SK-N-SH treated with all-trans-retinoic acid at 6 μM for 48 hours (cell line): ENCODE data around the gene ADAMTS17.

Source experiments
- ATAC-seq: fragments of 200-7000 bp; cut with Tn5 transposase; 3 replicates; pipeline ENCODE4 v1.9.1; 2020; ENCODE audit warnings: mild to moderate bottlenecking, moderate library complexity
- ARNTL ChIP-seq: fragments of 450-650 bp; formaldehyde crosslinking; IDR thresholded peaks from 2 replicates; pipeline ENCODE4 v1.5.0; 2020; ENCODE audit warnings: low read depth, mild to moderate bottlenecking, moderate library complexity, borderline replicate concordance
- BACH2 ChIP-seq: fragments of 250-450 bp; sonication (Bioruptor Pico); IDR thresholded peaks from 2 replicates; pipeline ENCODE4 v1.9.0; 2021; ENCODE audit warnings: mild to moderate bottlenecking, borderline replicate concordance
- CSDC2 ChIP-seq: fragments of 250-450 bp; sonication (Bioruptor Pico); IDR thresholded peaks from 2 replicates; pipeline ENCODE4 v1.5.0; 2020; ENCODE audit warnings: mild to moderate bottlenecking, moderate library complexity
- ESRRG ChIP-seq: fragments of 250-450 bp; sonication (Bioruptor Pico); IDR thresholded peaks from 2 replicates; pipeline ENCODE4 v1.6.1; 2021; ENCODE audit warnings: mild to moderate bottlenecking
- GLIS3 ChIP-seq: fragments of 250-450 bp; sonication (Bioruptor Pico); IDR thresholded peaks from 2 replicates; pipeline ENCODE4 v1.5.0; 2020; ENCODE audit warnings: mild to moderate bottlenecking, moderate library complexity
- ISL1 ChIP-seq: fragments of 250-450 bp; sonication (Bioruptor Pico); IDR thresholded peaks from 2 replicates; pipeline ENCODE4 v2.1.2; 2022; ENCODE audit warnings: mild to moderate bottlenecking, moderate library complexity
- RARB ChIP-seq: fragments of 250-450 bp; sonication (Bioruptor Pico); IDR thresholded peaks from 2 replicates; pipeline ENCODE4 v1.8.0; 2021; ENCODE audit warnings: mild to moderate bottlenecking, moderate library complexity
- SNAI2 ChIP-seq: fragments of 250-450 bp; sonication (Bioruptor Pico); IDR thresholded peaks from 2 replicates; pipeline ENCODE4 v1.5.0; 2020; ENCODE audit warnings: mild to moderate bottlenecking, moderate library complexity
- TCF4 ChIP-seq: fragments of 250-450 bp; sonication (Bioruptor Pico); IDR thresholded peaks from 2 replicates; pipeline ENCODE4 v1.8.0; 2021; ENCODE audit warnings: mild to moderate bottlenecking, moderate library complexity, borderline replicate concordance
- TOX ChIP-seq: fragments of 250-450 bp; sonication (Bioruptor Pico); IDR thresholded peaks from 2 replicates; pipeline ENCODE4 v1.8.0; 2021; ENCODE audit warnings: mild to moderate bottlenecking, moderate library complexity, borderline replicate concordance
- ZC3H10 ChIP-seq: fragments of 250-450 bp; sonication (Bioruptor Pico); IDR thresholded peaks from 2 replicates; pipeline ENCODE4 v1.5.1; 2021; ENCODE audit warnings: mild to moderate bottlenecking, moderate library complexity
- ZFP3 ChIP-seq: fragments of 250-450 bp; sonication (Bioruptor Pico); IDR thresholded peaks from 2 replicates; pipeline ENCODE4 v1.5.0; 2020; ENCODE audit warnings: mild to moderate bottlenecking, moderate library complexity
- ZFP30 ChIP-seq: fragments of 450-650 bp; formaldehyde crosslinking; IDR thresholded peaks from 2 replicates; pipeline ENCODE4 v1.5.0; 2022; ENCODE audit warnings: mild to moderate bottlenecking, moderate library complexity
- ZNF565 ChIP-seq: fragments of 450-650 bp; formaldehyde crosslinking; conservative IDR thresholded peaks from 2 replicates; pipeline ENCODE4 v1.5.0; 2020; ENCODE audit warnings: low read depth, mild to moderate bottlenecking, moderate library complexity
- ZNF70 ChIP-seq: fragments of 450-650 bp; formaldehyde crosslinking; IDR thresholded peaks from 2 replicates; pipeline ENCODE4 v1.5.0; 2020; ENCODE audit warnings: mild to moderate bottlenecking, moderate library complexity
- ZNF8 ChIP-seq: fragments of 450-650 bp; formaldehyde crosslinking; IDR thresholded peaks from 2 replicates; pipeline ENCODE4 v1.5.0; 2020; ENCODE audit warnings: mild to moderate bottlenecking, moderate library complexity
- TF ChIP-seq, protein P1 (sequence below): fragments of 250-450 bp; sonication (Bioruptor Pico); IDR thresholded peaks from 2 replicates; pipeline ENCODE4 v1.8.0; 2021; ENCODE audit warnings: low read depth, mild to moderate bottlenecking, moderate library complexity, borderline replicate concordance
- TF ChIP-seq, protein P2 (sequence below): fragments of 250-450 bp; sonication (Bioruptor Pico); IDR thresholded peaks from 2 replicates; pipeline ENCODE4 v1.5.1; 2021; ENCODE audit warnings: mild to moderate bottlenecking, moderate library complexity
- TF ChIP-seq, protein P3 (sequence below): fragments of 250-450 bp; sonication (Bioruptor Pico); IDR thresholded peaks from 2 replicates; pipeline ENCODE4 v1.8.0; 2020; ENCODE audit warnings: mild to moderate bottlenecking, moderate library complexity, borderline replicate concordance
- TF ChIP-seq, protein P4 (sequence below): fragments of 250-450 bp; sonication (Bioruptor Pico); IDR thresholded peaks from 2 replicates; pipeline ENCODE4 v1.5.1; 2020; ENCODE audit warnings: low read depth, mild to moderate bottlenecking, moderate library complexity

Gene ADAMTS17

DNA sequence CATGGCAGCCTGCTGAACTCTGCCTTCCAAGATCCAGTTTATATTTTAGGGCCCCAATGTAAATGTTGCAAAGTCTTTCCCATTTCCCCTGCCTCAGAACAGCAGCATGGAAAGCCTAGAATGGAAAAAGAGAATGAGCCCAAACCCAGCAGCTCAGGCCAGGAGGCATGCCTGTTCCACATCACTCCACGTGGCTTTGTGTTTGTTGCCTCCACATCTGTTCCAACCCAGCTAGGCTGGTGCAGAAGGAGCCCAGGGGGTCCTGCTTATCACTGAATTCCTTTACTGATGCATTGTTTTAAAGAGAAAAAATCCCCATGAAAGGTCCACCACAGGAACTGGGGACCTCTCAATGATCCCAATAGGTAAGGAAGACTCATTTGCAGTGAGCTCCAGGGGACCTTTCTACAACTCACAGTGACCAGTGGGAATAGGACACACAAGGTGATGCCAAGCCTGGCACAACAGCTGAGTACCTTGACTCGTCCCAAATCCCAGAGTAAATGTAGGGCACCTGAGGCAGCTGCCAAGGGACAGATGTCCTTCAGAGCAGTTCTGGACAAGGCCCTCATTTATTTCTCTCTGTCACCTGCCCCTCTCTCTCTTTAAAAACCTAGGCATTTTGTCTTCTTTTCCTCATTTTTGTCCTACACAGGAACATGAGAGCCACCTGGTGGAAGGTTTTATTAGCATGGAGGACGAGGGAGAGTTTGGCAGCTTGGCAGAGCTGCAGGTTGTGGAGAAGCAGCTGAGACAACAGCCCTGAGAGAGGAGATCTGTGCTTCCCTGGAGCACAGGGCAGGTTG, 41.7 kb upstream of the ADAMTS17 start:
- TF ChIP-seq ZC3H10 (no peak), BACH2 (CRISPR knock-in tag) (no peak), ZNF70 (CRISPR knock-in tag) (no peak), GLIS3 (no peak), ZFP3 (CRISPR knock-in tag) (no peak), SNAI2 (CRISPR knock-in tag) (no peak), ZNF8 (CRISPR knock-in tag) (no peak), TOX (no peak), ARNTL (CRISPR knock-in tag) (no peak), ESRRG (no peak), RARB (no peak), ISL1 (CRISPR knock-in tag) (no peak), ZNF565 (no peak), CSDC2 (no peak)
- TF ChIP-seq, protein P1, sequence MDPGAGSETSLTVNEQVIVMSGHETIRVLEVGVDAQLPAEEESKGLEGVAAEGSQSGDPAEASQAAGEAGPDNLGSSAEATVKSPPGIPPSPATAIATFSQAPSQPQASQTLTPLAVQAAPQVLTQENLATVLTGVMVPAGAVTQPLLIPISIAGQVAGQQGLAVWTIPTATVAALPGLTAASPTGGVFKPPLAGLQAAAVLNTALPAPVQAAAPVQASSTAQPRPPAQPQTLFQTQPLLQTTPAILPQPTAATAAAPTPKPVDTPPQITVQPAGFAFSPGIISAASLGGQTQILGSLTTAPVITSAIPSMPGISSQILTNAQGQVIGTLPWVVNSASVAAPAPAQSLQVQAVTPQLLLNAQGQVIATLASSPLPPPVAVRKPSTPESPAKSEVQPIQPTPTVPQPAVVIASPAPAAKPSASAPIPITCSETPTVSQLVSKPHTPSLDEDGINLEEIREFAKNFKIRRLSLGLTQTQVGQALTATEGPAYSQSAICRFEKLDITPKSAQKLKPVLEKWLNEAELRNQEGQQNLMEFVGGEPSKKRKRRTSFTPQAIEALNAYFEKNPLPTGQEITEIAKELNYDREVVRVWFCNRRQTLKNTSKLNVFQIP: no peak
- TF ChIP-seq, protein P2, sequence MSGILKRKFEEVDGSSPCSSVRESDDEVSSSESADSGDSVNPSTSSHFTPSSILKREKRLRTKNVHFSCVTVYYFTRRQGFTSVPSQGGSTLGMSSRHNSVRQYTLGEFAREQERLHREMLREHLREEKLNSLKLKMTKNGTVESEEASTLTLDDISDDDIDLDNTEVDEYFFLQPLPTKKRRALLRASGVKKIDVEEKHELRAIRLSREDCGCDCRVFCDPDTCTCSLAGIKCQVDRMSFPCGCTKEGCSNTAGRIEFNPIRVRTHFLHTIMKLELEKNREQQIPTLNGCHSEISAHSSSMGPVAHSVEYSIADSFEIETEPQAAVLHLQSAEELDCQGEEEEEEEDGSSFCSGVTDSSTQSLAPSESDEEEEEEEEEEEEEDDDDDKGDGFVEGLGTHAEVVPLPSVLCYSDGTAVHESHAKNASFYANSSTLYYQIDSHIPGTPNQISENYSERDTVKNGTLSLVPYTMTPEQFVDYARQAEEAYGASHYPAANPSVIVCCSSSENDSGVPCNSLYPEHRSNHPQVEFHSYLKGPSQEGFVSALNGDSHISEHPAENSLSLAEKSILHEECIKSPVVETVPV (CRISPR knock-in tag): no peak
- TF ChIP-seq, protein P3, sequence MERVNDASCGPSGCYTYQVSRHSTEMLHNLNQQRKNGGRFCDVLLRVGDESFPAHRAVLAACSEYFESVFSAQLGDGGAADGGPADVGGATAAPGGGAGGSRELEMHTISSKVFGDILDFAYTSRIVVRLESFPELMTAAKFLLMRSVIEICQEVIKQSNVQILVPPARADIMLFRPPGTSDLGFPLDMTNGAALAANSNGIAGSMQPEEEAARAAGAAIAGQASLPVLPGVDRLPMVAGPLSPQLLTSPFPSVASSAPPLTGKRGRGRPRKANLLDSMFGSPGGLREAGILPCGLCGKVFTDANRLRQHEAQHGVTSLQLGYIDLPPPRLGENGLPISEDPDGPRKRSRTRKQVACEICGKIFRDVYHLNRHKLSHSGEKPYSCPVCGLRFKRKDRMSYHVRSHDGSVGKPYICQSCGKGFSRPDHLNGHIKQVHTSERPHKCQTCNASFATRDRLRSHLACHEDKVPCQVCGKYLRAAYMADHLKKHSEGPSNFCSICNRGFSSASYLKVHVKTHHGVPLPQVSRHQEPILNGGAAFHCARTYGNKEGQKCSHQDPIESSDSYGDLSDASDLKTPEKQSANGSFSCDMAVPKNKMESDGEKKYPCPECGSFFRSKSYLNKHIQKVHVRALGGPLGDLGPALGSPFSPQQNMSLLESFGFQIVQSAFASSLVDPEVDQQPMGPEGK: no peak
- TF ChIP-seq, protein P4, sequence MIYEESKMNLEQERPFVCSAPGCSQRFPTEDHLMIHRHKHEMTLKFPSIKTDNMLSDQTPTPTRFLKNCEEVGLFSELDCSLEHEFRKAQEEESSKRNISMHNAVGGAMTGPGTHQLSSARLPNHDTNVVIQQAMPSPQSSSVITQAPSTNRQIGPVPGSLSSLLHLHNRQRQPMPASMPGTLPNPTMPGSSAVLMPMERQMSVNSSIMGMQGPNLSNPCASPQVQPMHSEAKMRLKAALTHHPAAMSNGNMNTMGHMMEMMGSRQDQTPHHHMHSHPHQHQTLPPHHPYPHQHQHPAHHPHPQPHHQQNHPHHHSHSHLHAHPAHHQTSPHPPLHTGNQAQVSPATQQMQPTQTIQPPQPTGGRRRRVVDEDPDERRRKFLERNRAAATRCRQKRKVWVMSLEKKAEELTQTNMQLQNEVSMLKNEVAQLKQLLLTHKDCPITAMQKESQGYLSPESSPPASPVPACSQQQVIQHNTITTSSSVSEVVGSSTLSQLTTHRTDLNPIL (CRISPR knock-in tag): no peak
- no peak for ATAC-seq

DNA sequence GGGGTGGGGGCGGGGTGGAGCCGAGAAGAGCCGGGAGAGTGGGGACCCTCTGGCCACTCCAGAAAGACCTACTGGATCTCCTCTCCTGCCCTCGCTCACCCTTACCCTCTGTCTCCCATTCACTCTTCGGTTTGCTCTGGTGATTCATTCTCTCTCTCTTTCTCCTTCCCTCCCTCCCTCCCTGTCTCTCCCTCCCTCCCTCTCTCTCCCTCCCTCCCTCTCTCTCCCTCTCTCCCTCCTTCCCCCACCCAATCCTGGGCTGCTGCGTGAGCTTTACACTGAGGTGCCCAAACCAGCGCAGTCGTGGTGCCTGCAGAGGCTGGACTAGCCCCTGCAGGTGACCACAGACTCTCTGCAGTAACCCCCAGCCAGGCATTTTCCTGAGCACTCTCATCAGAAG, 32.2 kb upstream of the ADAMTS17 start:
- no peak for ATAC-seq
- TF ChIP-seq, protein P3: no peak
- TF ChIP-seq, protein P1: no peak
- TF ChIP-seq ZNF70 (CRISPR knock-in tag): no peak
- no peak for TF ChIP-seq RARB
- no peak for TF ChIP-seq ISL1 (CRISPR knock-in tag)
- TF ChIP-seq ARNTL (CRISPR knock-in tag): no peak
- no peak for TF ChIP-seq ESRRG
- no peak for TF ChIP-seq TOX
- TF ChIP-seq, protein P4 (CRISPR knock-in tag): no peak
- TF ChIP-seq ZFP3 (CRISPR knock-in tag): no peak
- TF ChIP-seq ZNF8 (CRISPR knock-in tag): no peak
- no peak for TF ChIP-seq GLIS3
- no peak for TF ChIP-seq TCF4 (CRISPR knock-in tag)
- TF ChIP-seq ZFP30: no peak
